ENCODE results near the gene CEP78. TPM values are rescaled to one million over a fixed set of nuclear protein-coding genes. Genes with fewer than 3 reads are reported as not detected.
"Not testable (repeated sequence)": the region's sequence is repeated elsewhere in the genome, so short reads cannot be mapped to it uniquely, and the experiment has no call there.

The CEP78 gene
- total RNA-seq, 1 experiment from 2014 or later, result 10.1 TPM

GRCh38 chr9:78215706-78216105 is 20.2 kb upstream of the CEP78 start:
- H3K4me3 ChIP-seq (ENCODE audit: low read depth, low read length), result no peak overlapping the region
- no peaks in the 10 kb centered on the region for H3K9me3 Mint-ChIP-seq (ENCODE audit: unreplicated experiment)
- no peaks in the 10 kb centered on the region for H3K27me3 Mint-ChIP-seq (ENCODE audit: insufficient read depth, unreplicated experiment)
- POLR2A ChIA-PET, result no interaction called here
- H3K36me3 ChIP-seq (ENCODE audit: control insufficient read depth, insufficient read depth, low read length), result no peaks in the 10 kb centered on the region
- H3K4me1 Mint-ChIP-seq (ENCODE audit: low read depth, unreplicated experiment), result no peaks in the 10 kb centered on the region
- CTCF ChIA-PET, result interaction anchor here (0.6 kb wide), 1 partner anchor 396 kb away, joined by 3 read pairs; no protein-coding TSS in a partner anchor
- H3K27ac Mint-ChIP-seq (ENCODE audit: unreplicated experiment), result no peak overlapping the region
- intact Hi-C loops (cut with micrococcal nuclease; ENCODE audit: unreplicated experiment), result no loop called here
- no peaks in the 10 kb centered on the region for H3K27me3 ChIP-seq (replicated peaks; ENCODE audit: control insufficient read depth, insufficient read depth, low read length)
- no peaks in the 10 kb centered on the region for H3K36me3 Mint-ChIP-seq (ENCODE audit: insufficient read depth, unreplicated experiment)
- no peaks in the 10 kb centered on the region for H3K9me3 ChIP-seq
- no peak for DNase-seq
- no peak overlapping the region for H3K4me3 Mint-ChIP-seq (ENCODE audit: unreplicated experiment)
- BruUV-seq (replicated peaks), result no TSS peak
- TF ChIP-seq CTCF (IDR thresholded peaks at IDR 0.05; ENCODE audit: insufficient read depth in 1 of 2, low read depth in 1 of 2, low read length in 1 of 2, severe bottlenecking in 1 of 2, unreplicated experiment in 1 of 2), result no peak
- H3K4me1 ChIP-seq, result no peaks in the 10 kb centered on the region

DNA sequence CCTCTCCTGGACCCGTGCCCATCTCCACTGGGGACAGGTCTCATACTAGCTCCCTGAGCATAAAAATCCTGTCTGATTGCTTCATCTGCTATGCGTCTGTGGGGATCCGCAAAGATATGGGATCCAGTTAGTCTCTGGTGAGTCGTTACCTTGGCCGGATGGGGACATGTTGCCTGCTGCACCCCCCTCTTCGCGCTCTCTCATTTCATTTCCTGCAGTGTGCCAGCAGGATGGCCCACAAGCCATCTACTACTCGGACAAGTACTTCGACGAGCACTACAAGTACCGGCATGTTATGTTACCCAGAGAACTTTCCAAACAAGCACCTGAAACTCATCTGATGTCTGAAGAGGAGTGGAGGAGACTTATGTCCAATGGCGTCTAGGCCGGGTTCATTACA is 17.0 kb upstream of the CEP78 start:
- H3K36me3 Mint-ChIP-seq (ENCODE audit: insufficient read depth, unreplicated experiment), result no peaks in the 10 kb centered on the region
- DNase-seq, result no peak
- Histone ChIP-seq H3K36me3 (ENCODE audit: control insufficient read depth, insufficient read depth, low read length) (no peaks in the 10 kb centered on the region), H3K27me3 (replicated peaks; ENCODE audit: control insufficient read depth, insufficient read depth, low read length) (no peaks in the 10 kb centered on the region), H3K4me3 (ENCODE audit: low read depth, low read length) (no peak overlapping the region), H3K4me1 (no peaks in the 10 kb centered on the region), H3K9me3 (no peaks in the 10 kb centered on the region)
- no peak overlapping the region for H3K27ac Mint-ChIP-seq (ENCODE audit: unreplicated experiment)
- ChIA-PET POLR2A (no interaction called here), CTCF (no interaction called here)
- no peaks in the 10 kb centered on the region for H3K9me3 Mint-ChIP-seq (ENCODE audit: unreplicated experiment)
- H3K4me1 Mint-ChIP-seq (ENCODE audit: low read depth, unreplicated experiment), result no peaks in the 10 kb centered on the region
- no peak overlapping the region for H3K4me3 Mint-ChIP-seq (ENCODE audit: unreplicated experiment)
- H3K27me3 Mint-ChIP-seq (ENCODE audit: insufficient read depth, unreplicated experiment), result no peaks in the 10 kb centered on the region
- intact Hi-C loops (cut with micrococcal nuclease; ENCODE audit: unreplicated experiment), result no loop called here
- no peak for TF ChIP-seq CTCF (IDR thresholded peaks at IDR 0.05; ENCODE audit: insufficient read depth in 1 of 2, low read depth in 1 of 2, low read length in 1 of 2, severe bottlenecking in 1 of 2, unreplicated experiment in 1 of 2)
- no TSS peak for BruUV-seq (replicated peaks)

- Histone ChIP-seq H3K27me3 (replicated peaks; ENCODE audit: control insufficient read depth, insufficient read depth, low read length) (no peaks in the 10 kb centered on the region), H3K4me1 (no peaks in the 10 kb centered on the region), H3K9me3 (no peaks in the 10 kb centered on the region), H3K36me3 (ENCODE audit: control insufficient read depth, insufficient read depth, low read length) (no peaks in the 10 kb centered on the region), H3K4me3 (ENCODE audit: low read depth, low read length) (no peak overlapping the region)
- no peak for DNase-seq
- no peak overlapping the region for H3K4me3 Mint-ChIP-seq (ENCODE audit: unreplicated experiment)
- BruUV-seq (replicated peaks), result no TSS peak
- TF ChIP-seq CTCF (IDR thresholded peaks at IDR 0.05; ENCODE audit: insufficient read depth in 1 of 2, low read depth in 1 of 2, low read length in 1 of 2, severe bottlenecking in 1 of 2, unreplicated experiment in 1 of 2), result no peak
- intact Hi-C loops (cut with micrococcal nuclease; ENCODE audit: unreplicated experiment), result no loop called here
- ChIA-PET POLR2A (no interaction called here), CTCF (no interaction called here)
- no peaks in the 10 kb centered on the region for H3K9me3 Mint-ChIP-seq (ENCODE audit: unreplicated experiment)
- H3K27me3 Mint-ChIP-seq (ENCODE audit: insufficient read depth, unreplicated experiment), result no peaks in the 10 kb centered on the region
- no peak overlapping the region for H3K27ac Mint-ChIP-seq (ENCODE audit: unreplicated experiment)
- H3K36me3 Mint-ChIP-seq (ENCODE audit: insufficient read depth, unreplicated experiment), result no peaks in the 10 kb centered on the region
- H3K4me1 Mint-ChIP-seq (ENCODE audit: low read depth, unreplicated experiment), result no peaks in the 10 kb centered on the region
Measured at GRCh38 chr9:78221425-78221824, 14.4 kb upstream of the CEP78 start.

DNA sequence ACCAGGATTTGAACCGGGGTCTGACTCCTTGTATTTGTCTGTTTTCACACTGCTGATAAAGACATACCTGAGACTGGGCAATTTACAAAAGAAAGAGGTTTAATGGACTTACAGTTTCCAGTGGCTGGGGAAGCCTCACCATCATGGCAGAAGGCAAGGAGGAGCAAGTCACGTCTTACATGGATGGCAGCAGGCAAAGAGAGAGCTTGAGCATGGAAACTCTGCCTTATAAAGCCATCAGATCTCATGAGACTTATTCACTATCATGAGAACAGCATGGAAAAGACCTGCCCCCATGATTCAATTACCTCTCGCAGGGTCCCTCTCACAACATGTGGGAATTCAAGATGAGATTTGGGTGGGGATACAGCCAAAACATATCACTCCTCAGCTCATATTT is 14.0 kb upstream of the CEP78 start:
- H3K9me3 ChIP-seq; intact Hi-C loops (cut with micrococcal nuclease; ENCODE audit: unreplicated experiment); POLR2A ChIA-PET; H3K27ac Mint-ChIP-seq (ENCODE audit: unreplicated experiment); H3K36me3 ChIP-seq (ENCODE audit: control insufficient read depth, insufficient read depth, low read length); H3K27me3 Mint-ChIP-seq (ENCODE audit: insufficient read depth, unreplicated experiment); CTCF ChIA-PET; BruUV-seq (replicated peaks); H3K36me3 Mint-ChIP-seq (ENCODE audit: insufficient read depth, unreplicated experiment); H3K4me3 Mint-ChIP-seq (ENCODE audit: unreplicated experiment); H3K4me1 Mint-ChIP-seq (ENCODE audit: low read depth, unreplicated experiment); H3K4me1 ChIP-seq; DNase-seq; H3K27me3 ChIP-seq (replicated peaks; ENCODE audit: control insufficient read depth, insufficient read depth, low read length); H3K9me3 Mint-ChIP-seq (ENCODE audit: unreplicated experiment); H3K4me3 ChIP-seq (ENCODE audit: low read depth, low read length): not testable (repeated sequence)

All from Caco-2 (cell line).